K562 (cell line): ENCODE measurements around the gene SRPK1. TPM values are rescaled to one million over a fixed set of nuclear protein-coding genes. Genes with fewer than 3 reads are reported as not detected.

ENCODE experiments used
- ATF3 ChIP-seq, 2 experiments: fragments of 450-650 bp in 1 of 2; sonication (generic) in 1 of 2; formaldehyde crosslinking in 1 of 2; IDR thresholded peaks in 1 of 2; conservative IDR thresholded peaks in 1 of 2; 2 replicates each; pipeline versions ENCODE4 v1.6.1 to v1.8.1; 2016 to 2023; ENCODE audit warnings: mild to moderate bottlenecking in 2 of 2, moderate library complexity in 2 of 2, inconsistent platforms in 1 of 2, missing genetic modification reagents in 1 of 2
- CC2D1A ChIP-seq: fragments of 450-650 bp; IDR thresholded peaks from 2 replicates; pipeline ENCODE4 v1.6.1; 2017; ENCODE audit warnings: mild to moderate bottlenecking
- CTBP1 ChIP-seq: fragments of 450-650 bp; IDR thresholded peaks from 2 replicates; pipeline ENCODE4 v1.6.1; 2016; ENCODE audit warnings: borderline replicate concordance
- EGR1 ChIP-seq: fragments of 450-650 bp; conservative IDR thresholded peaks from 2 replicates; pipeline ENCODE4 v1.6.1; 2017; ENCODE audit warnings: mild to moderate bottlenecking
- GMEB1 ChIP-seq: fragments of 250-450 bp; sonication (Bioruptor Pico); IDR thresholded peaks from 2 replicates; pipeline ENCODE4 v1.4.0; 2020; ENCODE audit warnings: mild to moderate bottlenecking
- GTF2B ChIP-seq: IDR thresholded peaks from 2 replicates; pipeline ENCODE4 v1.6.1; 2011; ENCODE audit not compliant: insufficient read length; ENCODE audit errors: extremely low read depth
- MED1 ChIP-seq: sonication (generic); formaldehyde crosslinking; IDR thresholded peaks from 2 replicates; pipeline ENCODE4 v1.8.1; 2023; ENCODE audit warnings: missing genetic modification reagents, borderline replicate concordance
- RBFOX2 ChIP-seq: fragments of 200-400 bp; formaldehyde crosslinking; IDR thresholded peaks from 2 replicates; pipeline ENCODE4 v1.6.1; 2017; ENCODE audit warnings: low read depth, mild to moderate bottlenecking, low read length, moderate library complexity
- ZBTB7A ChIP-seq: IDR thresholded peaks from 2 replicates; pipeline ENCODE4 v1.6.1; 2011; ENCODE audit warnings: low read depth, mild to moderate bottlenecking, low read length, moderate library complexity, borderline replicate concordance; ENCODE audit not compliant: control insufficient read depth
- ZBTB9 ChIP-seq: fragments of 450-650 bp; formaldehyde crosslinking; IDR thresholded peaks from 2 replicates; pipeline ENCODE4 v1.4.0; 2020; ENCODE audit warnings: mild to moderate bottlenecking, moderate library complexity
- ZNF512 ChIP-seq: IDR thresholded peaks from 2 replicates; pipeline ENCODE4 v1.6.1; 2016; ENCODE audit warnings: missing genetic modification characterization, missing compliant biosample characterization
- ZNF589 ChIP-seq: fragments of 200-800 bp; sonication (Bioruptor generic); IDR thresholded peaks from 2 replicates; pipeline ENCODE4 v1.6.1; 2016; ENCODE audit warnings: low read depth, missing genetic modification characterization, missing compliant biosample characterization
- polyA plus RNA-seq, 8 experiments: library from polyadenylated mRNA; depleted of rRNA in 4 of 8; stranded (reverse) in 5 of 8; unstranded in 3 of 8; fragments of >200 nt; fragmentation: Nextera tagmentation in 2 of 8; fragmentation: Illumina TruSeq in 1 of 8; extraction: Ambion mirVana in 2 of 8; extraction: Trizol in 1 of 8; gene quantifications; 2 replicates each; pipeline versions ENCODE4 v1.2.1 to v1.2.3, GENCODE V29; 2011 to 2014; ENCODE audit warnings: inconsistent platforms in 1 of 8, missing spikeins in 1 of 8
- total RNA-seq, 7 experiments: library from RNA; depleted of rRNA in 6 of 7; stranded (reverse); fragments of >200 nt in 6 of 7; fragmentation: Illumina TruSeq in 2 of 7; extraction: Trizol in 2 of 7; gene quantifications; 2 replicates each; pipeline versions ENCODE4 v1.2.1 to v1.2.3, GENCODE V29; 2011 to 2021; ENCODE audit warnings: low replicate concordance in 1 of 7
- TF ChIP-seq, protein P1 (sequence below): IDR thresholded peaks from 2 replicates; pipeline ENCODE4 v1.6.1; 2012; ENCODE audit warnings: low read depth, low read length, improper control_type of control experiment, borderline replicate concordance
- TF ChIP-seq, protein P2 (sequence below): sonication (generic); formaldehyde crosslinking; IDR thresholded peaks from 2 replicates; pipeline ENCODE4 v1.8.0; 2022; ENCODE audit warnings: mild to moderate bottlenecking, missing genetic modification reagents

Gene SRPK1
- total and polyA plus RNA-seq, 9 of the 15 experiments (the other 6 are each of a cell fraction or from before 2014, with no cell fraction given) = 99.6 to 185 (median 159) TPM

GRCh38 chr6:35920793-35921732, at the start of gene SRPK1 (continued):
- TF ChIP-seq, protein P1, sequence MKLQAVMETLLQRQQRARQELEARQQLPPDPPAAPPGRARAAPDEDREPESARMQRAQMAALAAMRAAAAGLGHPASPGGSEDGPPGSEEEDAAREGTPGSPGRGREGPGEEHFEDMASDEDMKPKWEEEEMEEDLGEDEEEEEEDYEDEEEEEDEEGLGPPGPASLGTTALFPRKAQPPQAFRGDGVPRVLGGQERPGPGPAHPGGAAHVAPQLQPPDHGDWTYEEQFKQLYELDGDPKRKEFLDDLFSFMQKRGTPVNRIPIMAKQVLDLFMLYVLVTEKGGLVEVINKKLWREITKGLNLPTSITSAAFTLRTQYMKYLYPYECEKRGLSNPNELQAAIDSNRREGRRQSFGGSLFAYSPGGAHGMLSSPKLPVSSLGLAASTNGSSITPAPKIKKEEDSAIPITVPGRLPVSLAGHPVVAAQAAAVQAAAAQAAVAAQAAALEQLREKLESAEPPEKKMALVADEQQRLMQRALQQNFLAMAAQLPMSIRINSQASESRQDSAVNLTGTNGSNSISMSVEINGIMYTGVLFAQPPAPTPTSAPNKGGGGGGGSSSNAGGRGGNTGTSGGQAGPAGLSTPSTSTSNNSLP = 0 out of 2 replicates have a peak, but pooled peaks have one; percentile 8
- peak; percentile 71; the same call in 1 of the 2 replicates for TF ChIP-seq ZNF512
- peak; percentile 8; the same call in 1 of the 2 replicates for TF ChIP-seq CTBP1
- no peak; the same call in 1 of the 2 replicates for TF ChIP-seq CC2D1A
- TF ChIP-seq ZBTB9 (CRISPR knock-in tag) = peak; percentile 69; the same call in 1 of the 2 replicates
- no peak; the same call in 1 of the 2 replicates for TF ChIP-seq ATF3 (IDR thresholded peaks at IDR 0.05)
- no peak for TF ChIP-seq ATF3 (CRISPR knock-in tag; conservative IDR thresholded peaks at IDR 0.05)
- TF ChIP-seq EGR1 = peak; percentile 94
- no peak for TF ChIP-seq GTF2B
- TF ChIP-seq ZNF589 (CRISPR knock-in tag) = peak; percentile 66; the same call in 1 of the 2 replicates
- TF ChIP-seq ZBTB7A = peak; percentile 92
- TF ChIP-seq MED1 (CRISPR knock-in tag) = no peak
- no peak for TF ChIP-seq GMEB1 (CRISPR knock-in tag)
- TF ChIP-seq, protein P2, sequence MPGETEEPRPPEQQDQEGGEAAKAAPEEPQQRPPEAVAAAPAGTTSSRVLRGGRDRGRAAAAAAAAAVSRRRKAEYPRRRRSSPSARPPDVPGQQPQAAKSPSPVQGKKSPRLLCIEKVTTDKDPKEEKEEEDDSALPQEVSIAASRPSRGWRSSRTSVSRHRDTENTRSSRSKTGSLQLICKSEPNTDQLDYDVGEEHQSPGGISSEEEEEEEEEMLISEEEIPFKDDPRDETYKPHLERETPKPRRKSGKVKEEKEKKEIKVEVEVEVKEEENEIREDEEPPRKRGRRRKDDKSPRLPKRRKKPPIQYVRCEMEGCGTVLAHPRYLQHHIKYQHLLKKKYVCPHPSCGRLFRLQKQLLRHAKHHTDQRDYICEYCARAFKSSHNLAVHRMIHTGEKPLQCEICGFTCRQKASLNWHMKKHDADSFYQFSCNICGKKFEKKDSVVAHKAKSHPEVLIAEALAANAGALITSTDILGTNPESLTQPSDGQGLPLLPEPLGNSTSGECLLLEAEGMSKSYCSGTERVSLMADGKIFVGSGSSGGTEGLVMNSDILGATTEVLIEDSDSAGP = 0 out of 2 replicates have a peak, but pooled peaks have one; percentile 11
- peak; percentile 96 for TF ChIP-seq RBFOX2
